NCI-H1417 treated with DMSO at 0.1 percent for 48 hours (cell line): ENCODE data around the gene TIMM29.
A peak's percentile ranks its signal among the peaks of the same experiment; 100 is the strongest.
"Not testable (repeated sequence)": the region's sequence is repeated elsewhere in the genome, so short reads cannot be mapped to it uniquely, and the experiment has no call there.

Experiments
- DNase-seq: peaks from one replicate; lab custom pipeline; 2025; lab: John Stamatoyannopoulos, UW

Gene TIMM29

GRCh38 chr19:10912619-10913018, 16.0 kb upstream of the TIMM29 start:
- DNase-seq: no peak

DNA sequence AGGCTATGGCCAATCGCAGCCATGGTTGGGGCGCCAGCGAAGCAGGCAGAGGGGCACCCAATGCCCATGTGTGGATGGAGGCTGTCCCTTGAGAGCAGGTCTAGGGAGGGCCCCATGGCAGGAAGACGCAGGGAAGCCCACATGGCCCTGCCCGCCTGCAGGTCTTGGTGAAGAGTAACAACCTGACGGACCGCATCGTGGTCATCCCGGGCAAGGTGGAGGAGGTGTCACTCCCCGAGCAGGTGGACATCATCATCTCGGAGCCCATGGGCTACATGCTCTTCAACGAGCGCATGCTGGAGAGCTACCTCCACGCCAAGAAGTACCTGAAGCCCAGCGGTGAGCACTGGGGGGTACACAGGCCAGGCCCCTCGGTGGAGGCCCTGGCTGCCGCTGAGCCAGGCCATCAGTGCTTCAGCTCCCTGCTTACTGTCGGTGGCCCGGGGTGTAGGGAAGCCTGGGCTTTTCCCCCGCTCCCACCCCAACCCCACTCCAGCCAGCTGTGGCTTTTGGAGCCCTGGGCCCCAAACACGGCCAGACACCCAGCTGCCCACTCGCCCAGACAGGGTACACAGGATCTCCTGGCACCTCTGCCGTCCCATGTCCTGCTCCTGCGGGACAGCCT, 14.8 kb upstream of the TIMM29 start:
- DNase-seq: no peak

GRCh38 chr19:10915130-10916091, 13.2 kb upstream of the TIMM29 start:
- no peak for DNase-seq

- no peak for DNase-seq
Observed at GRCh38 chr19:10916602-10917001, 12.0 kb upstream of the TIMM29 start.

- no peak for DNase-seq
Observed at GRCh38 chr19:10918359-10918758, 10.3 kb upstream of the TIMM29 start.

DNA sequence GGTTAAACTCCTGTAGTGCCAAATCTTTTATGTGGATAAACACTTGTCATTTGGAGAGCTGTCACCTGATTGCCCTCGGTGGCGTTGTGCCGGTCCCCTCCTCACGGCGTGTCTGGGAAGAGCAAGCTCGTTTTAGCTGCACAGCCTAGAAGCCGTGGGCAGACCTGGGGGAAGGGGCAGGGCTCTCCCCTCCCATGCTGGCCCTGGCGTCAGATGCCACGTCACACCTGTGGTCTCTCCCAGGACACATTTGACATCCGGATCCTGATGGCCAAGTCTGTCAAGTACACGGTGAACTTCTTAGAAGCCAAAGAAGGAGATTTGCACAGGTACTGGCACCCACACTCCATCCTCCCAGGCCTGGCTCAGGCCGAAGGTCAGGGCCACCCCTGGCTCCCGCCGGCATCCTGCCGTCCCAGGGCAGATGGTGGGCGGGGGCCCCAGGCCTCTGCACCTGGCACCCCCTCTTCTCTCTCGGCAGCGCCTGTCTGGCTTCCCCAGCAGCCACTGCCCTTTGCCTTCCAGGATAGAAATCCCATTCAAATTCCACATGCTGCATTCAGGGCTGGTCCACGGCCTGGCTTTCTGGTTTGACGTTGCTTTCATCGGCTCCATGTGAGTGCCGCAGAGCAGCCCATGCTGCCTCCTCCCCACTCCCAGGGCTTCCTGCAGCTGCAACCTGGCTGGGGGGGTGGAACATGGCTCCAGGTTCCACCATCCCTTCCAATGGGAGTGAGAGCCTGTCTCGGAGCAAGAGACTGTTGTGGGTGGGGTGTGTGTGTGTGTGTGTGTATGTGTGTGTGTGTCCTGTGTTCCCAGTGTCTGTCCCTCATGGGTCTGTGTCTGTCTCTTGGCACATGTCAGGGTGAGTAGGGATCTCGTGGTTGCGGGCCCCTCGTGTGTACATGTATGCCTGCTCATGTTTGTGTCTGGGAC, 9.0 kb upstream of the TIMM29 start:
- DNase-seq: no peak

DNA sequence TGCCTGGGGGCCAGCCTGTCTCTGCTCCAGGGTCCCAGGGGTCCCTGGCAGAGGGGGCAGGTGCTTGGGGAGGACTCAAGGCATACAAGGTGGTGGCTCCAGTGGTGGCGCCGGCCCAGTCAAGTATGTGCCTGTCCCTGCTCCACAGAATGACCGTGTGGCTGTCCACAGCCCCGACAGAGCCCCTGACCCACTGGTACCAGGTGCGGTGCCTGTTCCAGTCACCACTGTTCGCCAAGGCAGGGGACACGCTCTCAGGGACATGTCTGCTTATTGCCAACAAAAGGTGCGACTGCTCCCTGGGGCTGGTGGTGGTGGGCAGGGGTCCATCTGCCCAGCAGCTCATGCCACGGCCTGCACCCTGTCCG, 8.3 kb upstream of the TIMM29 start:
- no peak for DNase-seq

DNA sequence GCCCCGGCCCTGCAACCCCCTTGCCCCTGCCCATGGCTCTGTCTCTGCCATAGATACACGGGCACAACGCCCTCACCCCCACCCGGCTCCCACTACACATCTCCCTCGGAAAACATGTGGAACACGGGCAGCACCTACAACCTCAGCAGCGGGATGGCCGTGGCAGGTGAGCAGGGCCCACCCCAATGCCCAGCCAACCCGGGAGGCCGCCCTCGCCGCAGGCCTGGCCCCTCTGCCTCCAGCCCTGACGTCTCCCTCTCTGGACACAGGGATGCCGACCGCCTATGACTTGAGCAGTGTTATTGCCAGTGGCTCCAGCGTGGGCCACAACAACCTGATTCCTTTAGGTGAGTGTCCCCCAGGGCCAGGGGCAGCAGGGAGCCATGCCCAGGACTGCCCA, 7.8 kb upstream of the TIMM29 start:
- DNase-seq: no peak

- DNase-seq: no peak
Observed at GRCh38 chr19:10921199-10921909, 7.3 kb upstream of the TIMM29 start.

- DNase-seq: no peak
Observed at GRCh38 chr19:10921910-10922637, 6.5 kb upstream of the TIMM29 start.

DNA sequence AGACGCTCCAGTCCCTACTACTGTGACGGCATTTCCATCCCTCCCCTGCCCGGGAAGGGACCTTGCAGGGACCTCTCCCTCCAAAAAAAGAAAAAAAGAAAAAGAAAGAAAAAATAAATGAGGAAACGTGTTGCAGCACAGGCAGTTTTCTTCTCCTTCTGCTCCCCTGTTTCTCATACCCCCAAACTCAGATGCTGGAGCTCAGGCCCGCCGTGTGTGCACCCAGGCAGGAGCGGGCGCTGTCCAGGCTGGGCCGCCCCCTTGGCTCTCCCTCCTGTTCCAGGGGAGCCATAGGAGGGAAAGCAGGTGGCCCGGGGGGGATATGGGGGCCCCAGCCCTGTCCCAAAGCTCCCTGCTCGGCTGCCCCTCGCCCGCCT, 6.0 kb upstream of the TIMM29 start:
- DNase-seq: no peak

DNA sequence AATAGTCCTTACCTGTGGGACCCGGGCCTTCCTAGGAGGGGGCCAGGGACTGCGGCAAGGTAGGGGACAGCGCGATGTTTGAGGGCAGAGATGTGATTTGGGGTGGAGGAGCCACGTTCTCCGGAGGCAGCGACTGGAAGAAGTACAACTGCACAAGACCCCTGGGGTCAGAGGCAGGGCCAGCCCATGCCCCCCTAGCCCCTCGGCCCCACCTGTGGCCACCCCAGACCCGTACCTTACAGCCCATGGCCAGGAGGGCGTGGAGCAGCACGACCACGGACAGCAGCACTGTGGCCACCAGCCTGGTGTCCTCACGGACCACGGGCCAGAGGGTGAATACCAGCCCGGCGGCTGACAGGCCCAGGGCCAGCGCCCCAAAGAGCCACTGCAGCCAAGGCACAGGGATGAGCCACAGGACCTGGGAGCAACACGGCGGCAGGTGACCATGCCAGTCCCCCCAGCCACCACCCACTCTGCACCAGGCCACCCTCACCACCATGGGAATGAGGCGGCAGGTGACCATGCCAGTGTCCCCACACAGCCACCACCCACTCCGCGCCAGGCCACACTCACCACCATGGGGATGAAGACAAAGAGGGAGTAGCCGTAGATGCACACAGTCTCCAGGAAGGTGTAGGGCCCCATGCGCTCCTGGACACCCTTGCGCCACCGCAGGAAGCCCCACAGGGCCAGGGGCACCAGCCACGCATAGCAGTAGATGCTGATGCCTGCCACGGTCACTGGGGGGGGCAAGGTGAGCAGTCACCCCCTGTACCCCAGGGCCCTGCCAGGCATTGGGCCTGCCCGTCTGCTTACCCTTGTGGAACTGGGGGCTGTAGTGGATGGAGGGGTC, 5.1 kb upstream of the TIMM29 start:
- DNase-seq: no peak

DNA sequence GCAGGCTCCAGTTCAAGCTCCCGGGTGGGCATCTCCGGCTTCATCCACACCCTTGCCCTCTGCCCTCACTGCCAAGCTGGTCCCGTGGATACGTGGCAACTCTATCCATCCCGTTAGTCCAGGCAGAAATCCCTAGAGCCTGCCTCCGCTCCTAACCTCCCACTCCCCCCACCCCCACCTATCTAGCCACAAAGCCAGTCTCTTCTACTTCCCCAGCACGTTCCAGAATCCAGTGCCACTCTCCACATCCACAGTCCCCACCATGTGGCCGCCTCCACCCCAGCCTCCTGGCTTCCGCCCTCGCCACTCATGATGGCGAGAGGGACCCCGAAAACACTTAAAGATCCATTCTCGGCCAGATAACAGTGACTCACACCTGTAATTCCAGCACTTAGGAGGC, 4.0 kb upstream of the TIMM29 start:
- no peak for DNase-seq

- no peak for DNase-seq
Observed at GRCh38 chr19:10927730-10928562, 665 bp upstream of the TIMM29 start.

GRCh38 chr19:10929402-10929794, 787 bp downstream of the TIMM29 start:
- DNase-seq: no peak

DNA sequence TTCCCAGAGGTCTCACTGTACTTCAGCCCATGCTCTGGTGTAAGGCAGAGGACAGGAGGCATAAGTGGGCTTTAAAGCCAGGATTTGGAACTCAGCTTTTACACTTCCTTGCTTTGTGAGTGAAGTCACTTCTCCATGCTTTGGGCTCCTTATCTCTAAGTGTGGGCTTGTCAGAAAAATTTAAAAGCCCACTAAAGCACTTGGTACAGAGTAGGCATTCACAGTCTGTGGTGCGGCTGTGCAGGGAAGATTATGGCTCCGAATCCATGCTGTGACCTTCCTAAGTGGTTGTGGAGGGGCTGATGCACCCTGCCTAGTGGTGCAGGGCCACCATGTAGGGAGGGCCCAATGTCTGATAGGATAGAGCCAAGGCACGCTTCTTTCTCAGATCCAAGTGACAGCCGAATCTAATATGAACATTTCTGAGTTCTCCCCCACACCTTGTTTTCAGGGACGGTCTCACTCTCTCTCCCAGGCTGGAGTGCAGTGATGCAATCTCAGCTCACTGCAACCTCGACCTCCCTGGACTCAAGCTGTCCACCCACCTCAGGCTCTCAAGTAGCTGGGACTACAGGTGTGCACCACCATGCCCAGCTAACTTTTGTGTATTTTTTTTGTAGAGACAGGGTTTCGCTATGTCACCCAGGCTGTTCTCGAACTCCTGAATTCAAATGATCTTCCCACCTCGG, 6.9 kb downstream of the TIMM29 start:
- DNase-seq: no peak

- peak; percentile 62 for DNase-seq
Observed at GRCh38 chr19:10936661-10937084, 8.1 kb downstream of the TIMM29 start.

GRCh38 chr19:10941649-10942048, 13.0 kb downstream of the TIMM29 start:
- DNase-seq: not testable (repeated sequence)

DNA sequence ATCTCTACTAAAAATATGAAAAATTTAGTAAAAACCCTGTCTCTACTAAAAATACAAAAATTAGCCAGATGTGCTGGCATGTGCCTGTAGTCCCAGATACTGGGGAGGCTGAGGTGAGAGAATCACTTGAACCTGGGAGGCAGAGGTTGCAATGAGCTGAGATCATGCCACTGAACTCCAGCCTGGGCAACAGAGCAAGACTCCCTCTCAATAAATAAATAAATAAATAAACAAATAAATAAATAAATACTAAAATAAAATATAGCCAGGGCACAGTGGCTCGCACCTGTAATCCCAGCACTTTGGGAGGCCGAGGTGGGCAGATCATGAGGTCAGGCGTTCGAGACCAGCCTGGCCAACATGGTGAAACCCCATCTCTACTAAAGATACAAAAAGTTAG, 14.8 kb downstream of the TIMM29 start:
- not testable (repeated sequence) for DNase-seq
